NCI-H2227 treated with DMSO at 0.1 percent for 48 hours (cell line): ENCODE data around the gene SH2B3.
"Not testable (repeated sequence)": the region's sequence is repeated elsewhere in the genome, so short reads cannot be mapped to it uniquely, and the experiment has no call there.

ENCODE experiments used
- DNase-seq: peaks from one replicate; lab custom pipeline; 2025; lab: John Stamatoyannopoulos, UW

Gene SH2B3

DNA sequence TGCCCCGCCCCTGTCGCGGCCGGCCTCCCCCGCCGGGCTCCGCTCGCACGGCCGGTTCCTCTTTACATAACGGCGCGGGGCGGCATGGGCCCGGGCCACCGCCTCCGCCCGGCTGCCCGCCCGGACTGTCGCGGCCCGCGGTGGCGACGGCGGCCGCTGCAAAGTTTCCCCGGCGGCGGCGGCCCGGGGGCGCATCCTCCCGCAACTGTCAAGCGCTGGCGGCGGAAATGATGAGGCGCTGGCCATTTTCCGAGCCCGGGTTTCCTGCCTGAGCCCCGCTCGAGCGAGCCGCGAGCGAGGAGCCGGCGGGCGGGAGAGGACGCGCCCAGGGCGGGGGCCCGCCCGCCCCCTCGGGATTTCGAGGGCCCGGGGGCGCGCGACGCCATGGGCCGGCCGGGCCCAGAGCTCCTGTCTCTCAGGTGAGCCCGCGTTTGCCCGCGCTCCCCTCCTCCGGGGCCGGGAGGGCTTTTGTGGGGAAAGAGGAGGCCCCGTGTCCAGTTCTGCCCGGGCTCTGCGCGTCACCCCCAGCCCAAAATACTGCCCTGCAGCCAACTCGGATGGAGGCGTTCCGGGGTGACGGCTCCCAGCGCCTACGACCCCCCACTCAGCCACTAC is at the start of gene SH2B3:
Gene SH2B3 (plus strand): TSS at position 65 of the 615 bp plus-strand sequence. CDS start 12,223 bp downstream, outside the sequence.
- DNase-seq: no peak

- no peak for DNase-seq
These were observed 46.4 kb upstream of the SH2B3 start for GRCh38 chr12:111359231-111359913.

DNA sequence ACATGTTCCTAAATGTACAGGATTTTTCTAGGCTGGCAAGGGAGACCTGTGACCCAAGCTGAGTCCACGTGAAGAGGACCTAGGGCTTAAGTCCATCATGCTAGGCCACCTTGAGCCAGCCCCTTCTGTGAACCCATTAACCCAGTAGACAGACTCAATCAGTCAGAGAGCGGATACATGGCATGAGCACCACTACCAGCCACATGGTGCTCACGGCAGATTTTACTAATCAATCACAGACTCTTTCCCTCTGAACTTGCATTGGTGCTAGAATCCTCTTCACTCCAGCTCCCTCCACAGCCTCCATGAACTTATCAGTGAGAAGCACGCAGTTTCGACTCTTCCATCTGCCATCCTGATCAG is 45.8 kb upstream of the SH2B3 start:
- DNase-seq: no peak

- DNase-seq: no peak
These were observed 45.3 kb upstream of the SH2B3 start for GRCh38 chr12:111360325-111360930.

- no peak for DNase-seq
These were observed 44.5 kb upstream of the SH2B3 start for GRCh38 chr12:111361073-111361716.

GRCh38 chr12:111361717-111362576 is 43.8 kb upstream of the SH2B3 start:
- no peak for DNase-seq

DNA sequence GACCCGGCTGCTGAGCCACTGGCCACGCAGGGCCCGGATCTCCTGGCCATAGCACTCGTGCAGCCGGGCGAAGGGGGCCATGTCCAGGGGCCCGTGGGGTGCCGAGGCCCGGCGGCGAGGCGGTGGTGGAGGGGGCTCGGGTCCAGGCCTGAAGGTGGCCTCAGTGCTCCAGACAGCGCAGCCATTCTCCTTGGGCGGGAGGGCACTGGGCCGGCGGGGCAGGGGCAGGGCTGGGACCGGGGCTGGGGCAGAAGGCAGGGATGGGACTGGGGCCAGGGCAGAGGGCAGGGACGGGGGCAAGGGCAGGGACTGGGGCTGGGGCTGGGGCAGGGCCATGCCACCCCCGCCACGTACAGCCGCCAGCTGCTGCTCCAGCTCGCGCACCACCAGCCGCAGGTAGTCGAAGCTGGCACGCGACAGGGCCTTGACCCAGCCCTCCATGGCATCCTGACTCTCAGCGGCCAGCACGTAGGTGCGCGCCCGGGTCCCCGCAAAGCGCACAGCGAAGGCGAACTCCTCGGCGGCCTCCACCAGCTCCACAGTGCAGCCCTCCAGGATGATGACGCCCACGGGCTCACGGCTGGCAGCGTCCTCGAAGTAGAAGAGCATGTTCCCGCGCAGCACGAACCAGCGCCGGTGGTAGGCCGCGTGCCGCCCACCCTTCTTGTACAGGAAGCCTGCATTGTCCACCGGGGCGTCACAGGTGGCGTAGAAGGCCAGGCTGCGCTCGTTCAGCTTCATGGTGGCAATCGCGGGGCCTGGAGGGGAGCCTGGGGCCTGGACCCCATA is 42.8 kb upstream of the SH2B3 start:
- DNase-seq: no peak

DNA sequence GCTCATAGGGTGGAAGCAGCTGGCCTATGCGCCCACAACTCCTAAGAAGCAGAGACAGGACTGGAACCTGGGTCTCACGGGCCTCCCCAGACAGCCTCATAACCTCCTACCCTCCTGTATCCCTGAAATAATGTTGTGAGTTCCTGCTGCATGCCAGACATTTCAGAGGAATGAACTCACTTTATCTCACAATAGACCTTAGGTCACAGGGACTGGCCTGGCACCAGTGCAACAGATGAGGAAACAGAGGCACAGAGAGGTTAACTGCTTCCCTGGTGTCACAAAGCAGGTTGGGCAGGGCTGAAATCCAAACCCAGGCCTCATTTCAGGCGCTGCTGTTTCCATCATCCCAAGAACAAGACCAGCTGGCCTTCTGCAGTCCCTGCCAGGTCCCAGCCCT is 42.1 kb upstream of the SH2B3 start:
- no peak for DNase-seq

DNA sequence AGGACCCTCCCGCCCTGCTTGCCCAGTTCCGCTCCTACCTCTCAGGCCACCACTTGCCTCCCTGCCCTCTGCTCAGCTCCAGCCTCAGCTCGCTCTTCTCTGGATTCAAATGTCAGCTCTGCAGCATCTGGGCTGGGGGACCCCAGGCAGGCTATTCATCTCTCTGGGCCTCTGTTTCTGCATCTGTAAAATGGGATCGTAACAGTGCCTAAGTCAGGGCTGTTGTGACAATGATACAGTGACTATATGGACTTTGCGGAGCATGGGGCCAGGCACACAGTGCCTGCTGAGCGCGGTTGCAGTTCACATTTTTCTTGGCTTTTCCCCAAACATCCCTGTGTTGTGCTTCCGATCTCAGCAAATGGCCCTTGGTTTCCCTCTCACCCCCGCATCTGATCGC is 39.6 kb upstream of the SH2B3 start:
- DNase-seq: no peak

- DNase-seq: no peak
These were observed 39.1 kb upstream of the SH2B3 start for GRCh38 chr12:111366583-111366982.

DNA sequence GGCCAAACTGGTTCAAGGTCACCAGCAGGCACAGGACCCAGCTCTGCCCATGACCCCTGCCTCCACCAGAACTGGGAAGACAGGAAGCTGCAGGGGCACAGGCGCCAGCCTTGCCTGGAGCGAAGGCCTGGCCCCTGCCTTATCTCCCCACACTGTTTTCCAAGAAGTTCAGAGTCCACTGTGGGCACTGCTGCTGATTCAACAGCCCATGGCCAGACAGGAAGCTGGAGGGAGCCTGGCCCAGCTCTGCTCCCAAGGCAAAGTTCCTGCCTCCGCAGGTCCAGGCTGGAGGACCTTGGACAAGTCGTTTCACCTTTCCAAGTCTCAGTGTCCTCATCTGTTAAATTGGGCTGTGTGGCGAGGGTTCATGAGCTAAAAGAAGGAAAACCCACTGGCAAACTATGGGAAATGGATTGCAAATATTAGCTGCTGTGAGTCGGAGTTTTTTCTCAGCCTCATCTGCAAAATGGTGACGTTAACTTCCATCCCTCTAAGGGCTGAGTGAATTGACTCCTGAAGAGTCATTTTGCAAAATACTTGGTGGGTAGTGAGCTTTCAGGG is 38.0 kb upstream of the SH2B3 start:
- DNase-seq: no peak

- no peak for DNase-seq
These were observed 37.4 kb upstream of the SH2B3 start for GRCh38 chr12:111368291-111368787.

- DNase-seq: peak; percentile 85
These were observed 36.8 kb upstream of the SH2B3 start, which contains the start of gene PHETA1 for GRCh38 chr12:111368788-111369495. PHETA1 (minus strand) TSS chr12:111369095; CDS start chr12:111363427, 5,668 bp downstream.

DNA sequence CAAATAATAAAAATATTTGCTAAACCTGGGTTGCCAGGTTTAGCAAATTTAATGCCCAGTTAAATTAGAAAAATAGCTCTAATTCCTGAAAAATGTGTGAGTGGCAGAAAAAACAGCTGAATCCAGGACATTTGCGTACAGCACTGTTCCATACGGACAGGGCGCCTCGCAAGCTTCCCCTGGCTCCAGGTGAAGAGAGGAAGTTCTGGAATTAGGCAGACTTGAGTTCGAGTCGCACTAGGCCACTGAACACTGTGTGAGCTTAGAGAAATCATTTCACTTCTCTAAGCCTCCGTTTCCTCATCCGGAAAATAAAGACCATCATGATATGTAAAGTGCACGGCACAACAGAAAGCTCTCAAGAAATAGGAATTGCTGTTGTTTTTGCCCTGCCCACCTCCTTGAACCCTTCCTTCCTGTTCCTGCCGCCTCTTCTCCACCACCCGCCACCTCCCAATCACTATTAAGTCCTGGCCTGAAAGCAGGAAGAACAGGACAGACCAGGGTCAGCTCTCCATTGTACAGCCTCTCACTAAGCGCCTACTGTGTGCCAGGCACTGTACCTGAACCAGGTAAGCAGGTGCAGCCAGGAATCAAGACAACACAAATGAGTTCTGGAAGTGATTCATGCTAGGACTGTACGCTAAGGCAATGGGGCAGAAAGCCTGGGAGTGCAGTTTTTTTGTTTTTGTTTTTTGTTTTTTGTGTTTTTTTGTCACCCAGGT is 36.1 kb upstream of the SH2B3 start:
- DNase-seq: no peak

GRCh38 chr12:111373231-111373630 is 32.5 kb upstream of the SH2B3 start:
- DNase-seq: not testable (repeated sequence)

DNA sequence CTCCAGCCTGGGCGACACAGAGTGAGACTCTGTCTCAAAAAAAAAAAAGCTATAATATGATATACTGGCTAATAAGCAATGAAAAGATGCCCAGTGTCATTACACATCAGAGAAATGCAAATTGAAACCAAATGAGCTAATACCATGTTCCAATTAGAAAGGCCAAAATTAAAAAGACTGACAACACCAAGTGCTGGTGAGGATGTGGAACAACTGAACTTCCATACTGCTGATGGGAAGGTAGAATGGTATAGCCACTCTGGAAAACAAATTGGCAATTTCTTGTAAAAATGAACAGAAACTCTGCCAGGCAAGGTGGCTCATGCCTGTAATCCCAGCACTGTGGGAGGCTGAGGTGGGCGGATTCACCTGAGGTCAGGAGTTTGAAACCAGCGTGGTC is 28.3 kb upstream of the SH2B3 start:
- DNase-seq: no peak

DNA sequence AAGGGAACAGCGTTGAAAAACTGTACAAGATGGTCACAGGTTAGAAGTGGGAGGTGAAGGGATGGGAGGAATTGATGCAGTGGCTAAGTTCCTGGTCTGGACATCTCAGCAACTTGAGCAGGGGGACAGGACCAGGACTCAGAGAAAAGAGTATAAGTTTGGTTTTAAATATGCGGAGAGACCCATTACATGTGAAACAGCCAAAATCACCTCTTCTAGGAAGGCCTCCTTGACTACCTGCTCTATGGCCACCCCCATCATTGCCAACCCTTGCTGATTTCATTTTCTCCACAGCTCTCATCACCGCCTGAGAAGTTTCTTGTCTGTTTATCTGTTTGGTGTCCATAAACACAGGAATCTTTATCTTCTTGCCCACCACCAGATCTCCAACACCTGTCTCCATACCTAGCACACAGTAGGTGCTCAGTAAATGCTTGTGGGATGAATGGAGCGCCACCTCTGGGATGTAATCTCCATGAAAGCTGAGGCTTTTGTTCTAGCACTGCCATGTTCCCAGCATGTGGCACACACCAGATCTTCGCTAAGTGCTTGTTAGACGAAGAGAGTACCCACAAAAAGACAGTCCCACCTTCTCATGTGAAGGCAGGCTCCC is 25.7 kb upstream of the SH2B3 start:
- DNase-seq: no peak

DNA sequence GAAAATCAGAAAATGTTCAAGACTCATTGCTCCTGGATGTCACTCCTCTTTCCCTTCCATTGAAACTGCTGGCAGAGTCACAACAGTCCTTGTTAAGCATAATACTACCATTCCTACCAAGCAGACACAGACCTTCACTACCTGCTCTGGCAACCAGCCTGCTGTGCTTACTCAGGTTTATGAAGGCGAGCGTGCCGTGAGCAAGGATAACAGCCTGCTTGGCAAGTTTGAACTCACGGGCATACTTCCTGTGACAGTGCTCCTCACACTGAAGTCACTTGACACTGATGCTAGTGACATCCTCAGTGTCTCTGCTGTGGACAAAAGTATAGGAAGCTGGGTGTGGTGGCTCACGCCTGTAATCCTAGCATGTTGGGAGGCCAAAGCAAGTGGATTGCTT is 21.1 kb upstream of the SH2B3 start:
- DNase-seq: no peak

- DNase-seq: peak; percentile 13
These were observed 18.8 kb upstream of the SH2B3 start for GRCh38 chr12:111386885-111387284.
